Neural cell (in vitro differentiated cells): Measurements from ENCODE around the gene GFRA3. TPM values are rescaled to one million over a fixed set of nuclear protein-coding genes. Genes with fewer than 3 reads are reported as not detected.

Experiments
- H2AFZ ChIP-seq: fragments of 200-600, 300-800 bp; sonication (generic), shearing (Covaris generic); 2 replicates; pipeline ENCODE4 v1.6.0; 2014; ENCODE audit warnings: low read depth, mild to moderate bottlenecking, antibody characterized with exemption, low read length, moderate library complexity
- H3F3A ChIP-seq: fragments of 200-600 bp; shearing (Covaris generic); 2 replicates; pipeline ENCODE4 v1.6.1; 2016; ENCODE audit warnings: mild to moderate bottlenecking, moderate library complexity, mixed read lengths, antibody characterized with exemption, low read length; ENCODE audit not compliant: insufficient read depth, poor library complexity, severe bottlenecking
- H3K27ac ChIP-seq: fragments of 200-600, 300-800 bp; sonication (generic), shearing (Covaris generic); 2 replicates; pipeline ENCODE4 v1.5.1; 2014; ENCODE audit warnings: mild to moderate bottlenecking, low read length, moderate library complexity
- H3K27me3 ChIP-seq: fragments of 300-800, 200-600 bp; sonication (generic), shearing (Covaris generic); 2 replicates; pipeline ENCODE4 v1.6.0; 2014; ENCODE audit warnings: mild to moderate bottlenecking, low read depth, low read length, moderate library complexity; ENCODE audit not compliant: insufficient read depth
- H3K36me3 ChIP-seq: fragments of 300-800, 200-600 bp; sonication (generic), shearing (Covaris generic); 2 replicates; pipeline ENCODE4 v1.5.1; 2014; ENCODE audit warnings: mild to moderate bottlenecking, antibody characterized with exemption, low read length, moderate library complexity; ENCODE audit not compliant: insufficient read depth
- H3K4me2 ChIP-seq: fragments of 300-800, 200-600 bp; sonication (generic), shearing (Covaris generic); 2 replicates; pipeline ENCODE4 v1.6.0; 2014; ENCODE audit warnings: mild to moderate bottlenecking, low read length
- H3K4me3 ChIP-seq: fragments of 300-800, 200-600 bp; sonication (generic), shearing (Covaris generic); 2 replicates; pipeline ENCODE4 v1.5.1; 2014; ENCODE audit warnings: mild to moderate bottlenecking, low read length, moderate library complexity
- H3K79me2 ChIP-seq: fragments of 200-600 bp; shearing (Covaris generic); replicated peaks from 2 replicates; pipeline ENCODE4 v1.6.0; 2014; ENCODE audit warnings: mild to moderate bottlenecking, low read length, moderate library complexity; ENCODE audit not compliant: insufficient read depth
- H3K9ac ChIP-seq: fragments of 300-800, 200-600 bp; sonication (generic), shearing (Covaris generic); 2 replicates; pipeline ENCODE4 v1.6.1; 2016; ENCODE audit warnings: mild to moderate bottlenecking, low read length, mixed read lengths
- H3K9me2 ChIP-seq: fragments of 200-600 bp; shearing (Covaris generic); 2 replicates; pipeline ENCODE4 v1.6.1; 2016; ENCODE audit warnings: mild to moderate bottlenecking, low read length, mixed read lengths; ENCODE audit not compliant: insufficient read depth
- H3K9me3 ChIP-seq: fragments of 200-600, 300-800 bp; sonication (generic), shearing (Covaris generic); 2 replicates; pipeline ENCODE4 v1.6.1; 2016; ENCODE audit warnings: mild to moderate bottlenecking, mixed run types, low read length, moderate library complexity, mixed read lengths
- H4K20me1 ChIP-seq: fragments of 200-600 bp; shearing (Covaris generic); 2 replicates; pipeline ENCODE4 v1.6.1; 2016; ENCODE audit warnings: mild to moderate bottlenecking, mixed run types; ENCODE audit not compliant: insufficient read depth
- CTCF ChIP-seq: fragments of 450-650 bp; IDR thresholded peaks from 2 replicates; pipeline ENCODE4 v1.5.1; 2014; ENCODE audit warnings: antibody characterized with exemption, mild to moderate bottlenecking, moderate library complexity; ENCODE audit not compliant: poor library complexity, severe bottlenecking
- EP300 ChIP-seq: fragments of 450-650 bp; conservative IDR thresholded peaks from 2 replicates; pipeline ENCODE4 v1.6.1; 2014; ENCODE audit warnings: antibody characterized with exemption, mild to moderate bottlenecking, moderate library complexity; ENCODE audit not compliant: poor library complexity, severe bottlenecking
- EZH2 ChIP-seq: fragments of 200-600, 300-800 bp; shearing (Covaris generic), sonication (generic); IDR thresholded peaks from 2 replicates; pipeline ENCODE4 v1.6.1; 2014; ENCODE audit warnings: antibody characterized with exemption, low read length, borderline replicate concordance, mild to moderate bottlenecking; ENCODE audit not compliant: insufficient read depth, poor library complexity, severe bottlenecking
- MXI1 ChIP-seq: fragments of 450-650 bp; conservative IDR thresholded peaks from 2 replicates; pipeline ENCODE4 v1.6.1; 2014; ENCODE audit warnings: antibody characterized with exemption, mild to moderate bottlenecking; ENCODE audit not compliant: poor library complexity, severe bottlenecking
- POLR2AphosphoS5 ChIP-seq: IDR thresholded peaks from 2 replicates; pipeline ENCODE4 v1.6.1; 2012
- RAD21 ChIP-seq: fragments of 450-650 bp; conservative IDR thresholded peaks from 2 replicates; pipeline ENCODE4 v1.6.1; 2014; ENCODE audit warnings: antibody characterized with exemption, mild to moderate bottlenecking, moderate library complexity
- REST ChIP-seq: IDR thresholded peaks from 2 replicates; pipeline ENCODE4 v1.6.1; 2012; ENCODE audit warnings: borderline replicate concordance
- SMC3 ChIP-seq: fragments of 450-650 bp; conservative IDR thresholded peaks from 2 replicates; pipeline ENCODE4 v1.6.1; 2014; ENCODE audit warnings: antibody characterized with exemption, mild to moderate bottlenecking, moderate library complexity; ENCODE audit not compliant: poor library complexity
- TAF1 ChIP-seq: IDR thresholded peaks from 2 replicates; pipeline ENCODE4 v1.6.1; 2012; ENCODE audit warnings: low read depth
- polyA plus RNA-seq: library from polyadenylated mRNA; depleted of rRNA; stranded (reverse); fragments of >200 nt; gene quantifications from 2 replicates; pipeline ENCODE4 v1.2.3, GENCODE V29; 2014

Gene GFRA3
- polyA plus RNA-seq, 1 donor from 2014 or later = not detected

DNA sequence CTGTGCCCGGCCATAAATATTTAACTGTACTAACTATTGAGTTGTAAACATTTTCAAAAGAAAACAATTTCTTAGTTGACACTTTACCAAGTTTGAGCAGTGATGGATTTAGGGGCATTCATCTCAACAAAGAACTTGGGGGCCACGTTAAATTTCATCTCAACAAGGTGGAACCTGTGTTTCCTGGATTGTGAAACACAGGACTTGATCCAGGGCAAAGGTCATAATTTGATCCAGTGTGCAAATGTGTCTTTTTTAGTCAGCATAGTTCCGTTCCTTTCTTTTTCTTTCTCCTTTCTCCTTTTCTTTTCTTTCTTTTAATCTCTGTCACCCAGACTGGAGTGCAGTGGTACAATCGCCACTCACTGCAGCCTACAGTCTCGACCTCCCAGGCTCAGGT lies 3.1 kb downstream of the GFRA3 start:
- no peak overlapping the region for H3K4me3 ChIP-seq
- H2AFZ ChIP-seq = no peak overlapping the region
- no peaks in the 10 kb centered on the region for H3K79me2 ChIP-seq
- no peak overlapping the region for H3K4me2 ChIP-seq
- no peaks in the 10 kb centered on the region for H3K9me3 ChIP-seq
- H4K20me1 ChIP-seq = no peaks in the 10 kb centered on the region
- no peaks in the 10 kb centered on the region for H3K36me3 ChIP-seq
- TF ChIP-seq EP300 (no peak), REST (no peak), POLR2AphosphoS5 (no peak), CTCF (no peak), EZH2 (no peak), TAF1 (no peak), SMC3 (no peak), MXI1 (no peak), RAD21 (no peak)
- H3K27ac ChIP-seq = no peak overlapping the region
- H3K27me3 ChIP-seq = peaks cover 22% of the 10 kb centered on the region
- no peak overlapping the region for H3K9ac ChIP-seq
- H3K9me2 ChIP-seq = no peaks in the 10 kb centered on the region
- H3F3A ChIP-seq = no peaks in the 10 kb centered on the region

DNA sequence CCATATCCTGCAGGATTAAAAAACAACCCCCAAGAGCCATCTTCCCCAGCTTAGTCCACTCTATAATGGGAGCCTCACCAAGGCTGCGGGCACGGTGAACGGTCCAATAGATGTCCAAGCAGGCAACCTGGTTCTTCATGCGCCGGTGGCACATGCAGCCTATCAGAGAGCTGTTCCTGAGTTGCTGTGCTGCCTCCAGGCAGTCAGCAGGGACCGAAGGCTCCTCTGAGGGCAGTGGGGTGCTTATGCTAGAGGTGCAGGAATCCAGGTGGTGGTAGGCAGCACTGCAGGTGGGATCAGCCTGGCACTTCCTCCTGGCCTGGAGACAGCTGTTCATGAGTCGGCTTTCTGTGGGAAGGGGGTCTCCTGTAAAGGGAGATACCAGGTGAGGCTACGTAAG lies 10.2 kb downstream of the GFRA3 start:
- no peak overlapping the region for H3K9ac ChIP-seq
- H3K9me3 ChIP-seq = no peaks in the 10 kb centered on the region
- H3K4me2 ChIP-seq = no peak overlapping the region
- H3F3A ChIP-seq = no peaks in the 10 kb centered on the region
- no peaks in the 10 kb centered on the region for H3K36me3 ChIP-seq
- no peak overlapping the region for H3K27ac ChIP-seq
- no peak for TF ChIP-seq REST
- TF ChIP-seq EZH2 = no peak
- no peak for TF ChIP-seq MXI1
- TF ChIP-seq CTCF = no peak
- no peak for TF ChIP-seq RAD21
- H2AFZ ChIP-seq = no peak overlapping the region
- H3K79me2 ChIP-seq = no peaks in the 10 kb centered on the region
- no peaks in the 10 kb centered on the region for H3K27me3 ChIP-seq
- no peaks in the 10 kb centered on the region for H3K9me2 ChIP-seq
- no peak overlapping the region for H3K4me3 ChIP-seq
- H4K20me1 ChIP-seq = no peaks in the 10 kb centered on the region
